CD4-positive, alpha-beta T cell (primary cell): Measurements from ENCODE around the gene CLEC20A. TPM values are rescaled to one million over a fixed set of nuclear protein-coding genes. Genes with fewer than 3 reads are reported as not detected.

Experiments
- ATAC-seq: fragments of 200-7000 bp; cut with Tn5 transposase; one replicate; pipeline ENCODE4 v1.10.0; 2022; ENCODE audit warnings: mild to moderate bottlenecking; ENCODE audit not compliant: poor library complexity
- CTCF ChIA-PET: fragments of 350-600 bp; sonication (Branson Sonifier 250); formaldehyde crosslinking; loops from one replicate; lab custom pipeline; 2021; ENCODE audit warnings: antibody characterized with exemption, inconsistent platforms; lab: Charles Lee
- POLR2A ChIA-PET: fragments of 350-600 bp; sonication (Branson Sonifier 250); formaldehyde crosslinking; loops from one replicate; lab custom pipeline; 2021; ENCODE audit warnings: antibody characterized with exemption, inconsistent platforms; lab: Charles Lee
- DNase-seq, 14 experiments: peaks; one replicate each; pipeline ENCODE4 v3.0.0-alpha.2; 2013 to 2020; ENCODE audit warnings: mixed read lengths in 2 of 14
- H3K27ac ChIP-seq, 2 donors: one replicate each; pipeline versions ENCODE4 v1.5.1 to v1.7.0; 2013; ENCODE audit warnings: low read length in 2 of 2, low read depth in 1 of 2, mild to moderate bottlenecking in 1 of 2
- H3K27me3 ChIP-seq, 2 experiments: 1 replicate in 1 of 2; 2 replicates in 1 of 2; pipeline versions ENCODE4 v1.6.1 to v1.7.0; 2013; ENCODE audit warnings: low read length in 2 of 2, control low read depth in 1 of 2, mild to moderate bottlenecking in 1 of 2, moderate library complexity in 1 of 2; ENCODE audit not compliant: insufficient read depth in 2 of 2, control insufficient read depth in 1 of 2
- H3K36me3 ChIP-seq: one replicate; pipeline ENCODE4 v1.6.1; 2013; ENCODE audit warnings: low read length, control low read depth; ENCODE audit not compliant: insufficient read depth
- H3K4me1 ChIP-seq: one replicate; pipeline ENCODE4 v1.6.1; 2013; ENCODE audit warnings: low read length, control low read depth; ENCODE audit not compliant: insufficient read depth
- H3K4me3 ChIP-seq: one replicate; pipeline ENCODE4 v1.5.1; 2013; ENCODE audit warnings: mild to moderate bottlenecking, low read length, moderate library complexity
- H3K9me3 ChIP-seq, 2 experiments: 1 replicate in 1 of 2; 2 replicates in 1 of 2; pipeline versions ENCODE4 v1.6.1 to v1.7.0; 2013; ENCODE audit warnings: low read length in 2 of 2, mild to moderate bottlenecking in 2 of 2, control low read depth in 1 of 2, moderate library complexity in 1 of 2; ENCODE audit not compliant: control insufficient read depth in 1 of 2, insufficient read depth in 1 of 2
- H3K27ac Mint-ChIP-seq: one replicate; pipeline ENCODE4 v1.8.0; 2020; ENCODE audit warnings: mixed read lengths
- H3K27me3 Mint-ChIP-seq: one replicate; pipeline ENCODE4 v1.8.0; 2021; ENCODE audit warnings: mixed read lengths
- H3K36me3 Mint-ChIP-seq: one replicate; pipeline ENCODE4 v1.8.0; 2021; ENCODE audit warnings: low read depth, mixed read lengths
- H3K4me1 Mint-ChIP-seq: one replicate; pipeline ENCODE4 v1.8.0; 2021; ENCODE audit warnings: low read depth, mixed read lengths
- H3K4me3 Mint-ChIP-seq: one replicate; pipeline ENCODE4 v1.8.0; 2020; ENCODE audit warnings: mild to moderate bottlenecking, mixed read lengths
- H3K9me3 Mint-ChIP-seq: one replicate; pipeline ENCODE4 v1.8.0; 2020; ENCODE audit warnings: mixed read lengths
- intact Hi-C, 2 experiments: fragments of 100-400 bp; cut with DNase I in 1 of 2; cut with micrococcal nuclease in 1 of 2; formaldehyde crosslinking; loops; one replicate each; pipeline versions ENCODE4 v1.15.1 to v1.9.0; 2023 to 2025; cut with DNase I, micrococcal nuclease
- total RNA-seq, 174 experiments: library from RNA in 2 of 174; stranded (reverse) in 2 of 174; gene quantifications; one replicate each; pipeline ENCODE4 v1.2.3 and lab custom pipeline; 2021 to 2026
- TF ChIP-seq, protein P1 (sequence below): fragments of 200-600 bp; IDR thresholded peaks from one replicate; pipeline ENCODE4 v1.8.0; 2022; ENCODE audit warnings: antibody characterized with exemption, mild to moderate bottlenecking

CLEC20A gene
- total RNA-seq, 2 experiments from 2014 or later, result not detected

DNA sequence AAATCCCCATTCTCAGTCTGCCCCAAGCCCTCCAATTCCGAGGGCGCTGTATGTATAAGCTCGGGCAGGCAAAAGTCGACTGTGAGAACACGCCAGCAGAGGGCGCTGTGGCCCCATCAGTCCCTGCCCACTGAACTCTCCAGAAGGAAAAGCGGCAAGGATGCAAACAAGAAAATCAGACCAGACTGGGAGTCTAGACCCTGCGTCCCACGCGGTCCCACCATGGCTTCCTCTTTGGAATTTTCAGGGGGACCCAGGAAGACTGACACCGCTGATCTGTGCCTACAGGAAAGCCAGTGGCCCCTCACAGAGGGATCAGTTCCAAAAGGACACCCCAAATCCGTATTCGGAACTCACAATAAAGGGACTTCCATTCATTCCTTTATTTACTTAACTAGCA is 35.6 kb upstream of the CLEC20A start:
- H3K4me1 ChIP-seq, result peaks cover 7% of the 10 kb centered on the region
- peak; percentile 49 to 86 (median 68) for DNase-seq
- H3K9me3 Mint-ChIP-seq, result no peaks in the 10 kb centered on the region
- peaks cover 5% of the 10 kb centered on the region for H3K27me3 Mint-ChIP-seq
- peaks cover 5% of the 10 kb centered on the region for H3K4me1 Mint-ChIP-seq
- H3K9me3 ChIP-seq, result no peaks in the 10 kb centered on the region
- H3K27ac ChIP-seq, result no peak overlapping the region
- H3K27ac Mint-ChIP-seq, result no peak overlapping the region
- ATAC-seq, result peak; percentile 75
- H3K27me3 ChIP-seq, result no peaks in the 10 kb centered on the region
- TF ChIP-seq, protein P1, sequence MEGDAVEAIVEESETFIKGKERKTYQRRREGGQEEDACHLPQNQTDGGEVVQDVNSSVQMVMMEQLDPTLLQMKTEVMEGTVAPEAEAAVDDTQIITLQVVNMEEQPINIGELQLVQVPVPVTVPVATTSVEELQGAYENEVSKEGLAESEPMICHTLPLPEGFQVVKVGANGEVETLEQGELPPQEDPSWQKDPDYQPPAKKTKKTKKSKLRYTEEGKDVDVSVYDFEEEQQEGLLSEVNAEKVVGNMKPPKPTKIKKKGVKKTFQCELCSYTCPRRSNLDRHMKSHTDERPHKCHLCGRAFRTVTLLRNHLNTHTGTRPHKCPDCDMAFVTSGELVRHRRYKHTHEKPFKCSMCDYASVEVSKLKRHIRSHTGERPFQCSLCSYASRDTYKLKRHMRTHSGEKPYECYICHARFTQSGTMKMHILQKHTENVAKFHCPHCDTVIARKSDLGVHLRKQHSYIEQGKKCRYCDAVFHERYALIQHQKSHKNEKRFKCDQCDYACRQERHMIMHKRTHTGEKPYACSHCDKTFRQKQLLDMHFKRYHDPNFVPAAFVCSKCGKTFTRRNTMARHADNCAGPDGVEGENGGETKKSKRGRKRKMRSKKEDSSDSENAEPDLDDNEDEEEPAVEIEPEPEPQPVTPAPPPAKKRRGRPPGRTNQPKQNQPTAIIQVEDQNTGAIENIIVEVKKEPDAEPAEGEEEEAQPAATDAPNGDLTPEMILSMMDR, result peak; percentile 95
- ChIA-PET CTCF (interaction anchor here (0.6 to 2.9 kb wide), 8 partner anchors 8 to 482 kb away, joined by 3 to 11 read pairs (median 4); no protein-coding TSS in a partner anchor), POLR2A (no interaction called here)
- H3K36me3 Mint-ChIP-seq, result no peaks in the 10 kb centered on the region
- no peak overlapping the region for H3K4me3 Mint-ChIP-seq
- no peaks in the 10 kb centered on the region for H3K36me3 ChIP-seq
- intact Hi-C loops, result loop anchor here (1.0 to 10.0 kb wide), 4 partner anchors 470 to 1282 kb away; no protein-coding TSS in a partner anchor
- no peak overlapping the region for H3K4me3 ChIP-seq

- CTCF ChIA-PET, result interaction anchor here (0.6 to 2.9 kb wide), 8 partner anchors 9 to 482 kb away, joined by 3 to 11 read pairs (median 4); no protein-coding TSS in a partner anchor
- DNase-seq, result no peak
- H3K27ac Mint-ChIP-seq, result no peak overlapping the region
Observed at GRCh38 chr1:178531887-178532286, 35.1 kb upstream of the CLEC20A start.

DNA sequence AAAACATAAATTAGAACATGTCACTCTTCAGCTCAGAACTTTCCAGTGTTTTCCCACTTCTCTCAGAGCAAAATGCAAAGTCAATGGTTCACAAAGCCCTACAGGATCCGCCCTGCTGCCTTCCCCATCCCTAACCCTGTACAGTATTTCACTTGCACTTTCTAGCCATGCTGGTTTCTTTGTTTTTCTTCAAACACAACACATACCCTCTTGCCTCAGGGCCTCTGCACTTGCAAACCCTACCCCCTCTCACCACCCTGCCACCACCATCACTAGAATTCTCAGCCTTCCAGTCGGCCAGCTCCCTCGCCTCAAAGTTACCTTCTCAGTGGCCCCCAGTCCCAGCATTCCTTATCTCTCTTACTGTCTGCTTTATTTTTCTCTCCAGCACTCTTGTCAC is 33.7 kb upstream of the CLEC20A start:
- Histone ChIP-seq H3K4me3 (no peak overlapping the region), H3K36me3 (no peaks in the 10 kb centered on the region), H3K9me3 (no peaks in the 10 kb centered on the region), H3K27ac (no peak overlapping the region), H3K27me3 (no peaks in the 10 kb centered on the region), H3K4me1 (peaks cover 7% of the 10 kb centered on the region)
- Mint-ChIP-seq H3K36me3 (no peaks in the 10 kb centered on the region), H3K9me3 (no peaks in the 10 kb centered on the region), H3K27me3 (peaks cover 5% of the 10 kb centered on the region), H3K27ac (no peak overlapping the region), H3K4me1 (peaks cover 5% of the 10 kb centered on the region), H3K4me3 (no peak overlapping the region)
- ATAC-seq (no peak), DNase-seq (no peak)
- TF ChIP-seq, protein P1, result no peak
- ChIA-PET CTCF (no interaction called here), POLR2A (no interaction called here)
- intact Hi-C loops, result loop anchor here in 1 of 2 experiments (10.0 kb wide), 1 partner anchor 1284 kb away; no protein-coding TSS in a partner anchor

More at GRCh38 chr1:178531887-178532286, 35.1 kb upstream of the CLEC20A start:
- intact Hi-C loops, result loop anchor here (1.0 to 10.0 kb wide), 4 partner anchors 471 to 1283 kb away; no protein-coding TSS in a partner anchor
- peaks cover 7% of the 10 kb centered on the region for H3K4me1 ChIP-seq
- Mint-ChIP-seq H3K4me3 (no peak overlapping the region), H3K9me3 (no peaks in the 10 kb centered on the region), H3K36me3 (no peaks in the 10 kb centered on the region), H3K27me3 (peaks cover 5% of the 10 kb centered on the region), H3K4me1 (peaks cover 5% of the 10 kb centered on the region)
- no peak overlapping the region for H3K4me3 ChIP-seq
- POLR2A ChIA-PET, result no interaction called here
- H3K9me3 ChIP-seq, result no peaks in the 10 kb centered on the region
- H3K27me3 ChIP-seq, result no peaks in the 10 kb centered on the region
- ATAC-seq, result no peak
- TF ChIP-seq, protein P1, result no peak
- H3K27ac ChIP-seq, result no peak overlapping the region
- H3K36me3 ChIP-seq, result no peaks in the 10 kb centered on the region
